ENCODE data around the gene SLC25A48.

SLC25A48 gene, protein sequence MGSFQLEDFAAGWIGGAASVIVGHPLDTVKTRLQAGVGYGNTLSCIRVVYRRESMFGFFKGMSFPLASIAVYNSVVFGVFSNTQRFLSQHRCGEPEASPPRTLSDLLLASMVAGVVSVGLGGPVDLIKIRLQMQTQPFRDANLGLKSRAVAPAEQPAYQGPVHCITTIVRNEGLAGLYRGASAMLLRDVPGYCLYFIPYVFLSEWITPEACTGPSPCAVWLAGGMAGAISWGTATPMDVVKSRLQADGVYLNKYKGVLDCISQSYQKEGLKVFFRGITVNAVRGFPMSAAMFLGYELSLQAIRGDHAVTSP

DNA sequence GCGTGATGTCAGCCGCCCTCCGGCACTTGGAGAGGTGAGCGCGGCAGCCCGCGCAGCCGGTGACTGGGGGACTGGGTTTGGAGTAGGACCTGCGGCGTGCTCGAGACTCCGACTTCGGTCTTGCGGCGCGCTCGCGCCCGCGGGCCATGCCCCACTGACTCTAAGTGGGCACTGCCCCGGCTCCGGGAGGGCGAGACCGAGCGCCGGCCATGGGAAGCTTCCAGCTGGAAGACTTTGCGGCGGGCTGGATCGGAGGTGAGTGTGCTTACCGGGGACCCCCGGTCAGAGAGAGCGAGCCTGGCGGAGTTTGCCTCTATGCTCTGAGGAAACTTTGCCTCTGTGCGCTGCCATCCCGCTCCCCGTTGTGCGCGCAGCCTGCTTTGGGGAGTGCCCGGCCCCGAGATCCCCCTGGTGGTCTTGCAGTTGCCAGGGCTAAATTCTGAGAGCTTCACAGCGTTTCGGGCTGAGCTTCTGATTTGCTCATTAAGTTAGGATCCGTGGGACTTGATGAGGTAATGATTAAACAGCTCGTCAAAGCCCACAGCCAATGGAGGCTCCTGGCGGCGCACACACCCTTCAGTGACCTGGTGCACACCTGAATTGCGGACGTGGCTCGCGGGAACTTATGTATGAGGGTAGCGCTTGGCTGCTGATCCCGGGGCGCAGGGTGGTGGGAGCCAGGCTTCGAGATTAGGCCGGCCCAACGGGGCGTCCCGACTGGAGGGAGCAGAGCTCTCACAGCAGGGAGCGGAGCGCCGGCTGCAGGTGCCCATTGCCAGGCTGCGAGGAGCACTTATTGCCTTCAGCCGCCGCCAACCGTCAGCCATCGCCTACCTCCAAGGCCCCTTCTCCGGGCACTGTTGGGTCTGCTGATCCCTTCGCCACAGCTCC is at the start of gene SLC25A48:
TSS of gene SLC25A48 (plus strand) at position 25 of the 891 bp plus-strand sequence. CDS start at position 210, 185 bp downstream.
- peak; percentile 88 for DNase-seq (ENCODE audit: low spot score)

DNA sequence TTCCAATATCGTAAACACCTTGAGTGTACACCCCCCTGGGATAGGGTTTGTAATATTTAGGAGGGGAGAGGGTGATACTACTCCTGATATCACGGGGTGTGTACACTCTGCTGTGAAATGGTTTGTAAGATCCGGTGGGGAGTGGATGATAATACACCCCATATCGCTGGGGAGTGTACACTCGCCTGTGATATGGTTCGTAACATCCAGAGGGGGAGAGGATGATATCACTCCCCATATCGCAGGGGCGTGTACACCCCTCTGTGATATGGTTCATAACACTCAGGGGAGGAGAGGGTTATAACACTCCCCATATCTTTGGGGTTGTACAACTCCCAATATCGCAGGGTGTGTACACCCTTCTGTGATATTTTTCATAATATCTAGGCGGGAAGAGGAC is 33.8 kb upstream of the SLC25A48 start:
- no peak for DNase-seq (ENCODE audit: low spot score)

DNA sequence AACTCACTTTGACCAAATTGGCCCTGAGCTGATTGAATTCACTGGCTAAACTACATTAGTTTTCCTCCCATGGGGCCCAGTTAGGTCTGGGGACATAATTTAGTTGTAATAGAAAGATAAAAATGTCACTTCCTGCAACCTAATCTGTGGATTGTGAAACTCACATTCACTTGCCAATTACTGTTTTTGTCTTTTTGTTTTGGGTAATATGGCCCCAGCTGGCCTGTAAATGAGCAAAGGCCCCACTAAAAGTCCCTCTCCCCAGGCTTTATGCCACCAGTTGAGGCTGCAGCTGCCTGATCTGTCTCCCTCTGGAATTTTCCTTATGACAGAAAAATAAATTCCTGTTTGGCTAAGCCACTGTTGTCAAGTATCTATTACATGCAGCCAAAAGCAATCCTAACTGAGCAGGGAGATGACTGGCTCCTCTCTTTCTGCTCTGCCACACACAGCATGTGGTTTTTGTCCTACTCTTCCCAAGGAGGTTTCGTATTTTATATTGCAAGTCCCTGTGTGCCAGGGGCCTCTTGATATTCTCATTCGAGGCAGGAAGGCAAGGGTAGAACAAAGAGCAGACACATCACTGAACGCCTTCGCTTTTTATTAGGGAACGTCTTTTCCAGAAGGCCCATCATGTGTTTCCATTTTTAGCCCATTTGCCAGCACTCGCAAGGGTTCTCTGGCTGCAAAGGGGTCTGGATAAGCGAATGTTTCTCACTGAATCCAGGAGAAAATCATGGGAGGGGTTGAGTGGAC is 24.1 kb upstream of the SLC25A48 start:
- DNase-seq (ENCODE audit: low spot score): no peak

DNA sequence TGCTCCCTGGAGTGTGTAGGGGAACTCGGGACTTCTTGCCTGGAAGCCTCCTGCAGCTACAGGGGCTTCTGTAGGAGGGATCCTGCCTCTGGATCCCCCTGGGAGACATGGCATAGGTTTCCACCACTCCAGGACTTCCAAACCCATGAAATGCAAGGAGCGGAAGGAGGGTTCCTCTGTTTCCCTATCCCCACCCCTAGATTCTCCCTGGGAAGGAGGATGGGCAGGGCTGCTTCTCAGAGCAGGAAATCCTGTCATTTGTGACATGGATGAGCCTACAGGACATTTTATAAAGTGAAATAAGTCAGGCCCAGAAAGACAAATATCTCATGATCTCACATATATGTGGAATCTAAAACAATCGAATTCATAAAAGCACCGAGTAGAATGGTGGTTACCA is 23.5 kb upstream of the SLC25A48 start:
- DNase-seq (ENCODE audit: low spot score): no peak

DNA sequence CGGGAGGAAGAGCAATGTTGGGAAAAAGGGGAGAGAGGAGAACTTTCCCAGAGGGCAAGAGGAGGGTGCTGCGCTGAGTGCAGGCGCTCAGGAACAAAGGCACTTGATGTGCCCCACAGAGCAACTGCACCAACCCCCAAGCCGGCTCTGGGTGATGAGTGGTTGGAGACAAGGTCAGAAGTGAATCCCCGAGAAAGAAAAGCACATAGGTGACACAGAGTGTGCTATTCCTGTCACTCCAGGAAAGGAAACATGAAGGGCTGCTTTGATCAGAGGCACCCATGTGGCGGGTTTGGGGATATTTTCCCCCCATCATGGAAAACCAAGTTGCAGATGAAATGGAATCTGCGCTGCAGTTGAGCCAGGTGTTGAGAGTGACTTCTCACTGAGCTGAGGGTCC is 20.7 kb upstream of the SLC25A48 start:
- DNase-seq (ENCODE audit: low spot score): no peak

DNA sequence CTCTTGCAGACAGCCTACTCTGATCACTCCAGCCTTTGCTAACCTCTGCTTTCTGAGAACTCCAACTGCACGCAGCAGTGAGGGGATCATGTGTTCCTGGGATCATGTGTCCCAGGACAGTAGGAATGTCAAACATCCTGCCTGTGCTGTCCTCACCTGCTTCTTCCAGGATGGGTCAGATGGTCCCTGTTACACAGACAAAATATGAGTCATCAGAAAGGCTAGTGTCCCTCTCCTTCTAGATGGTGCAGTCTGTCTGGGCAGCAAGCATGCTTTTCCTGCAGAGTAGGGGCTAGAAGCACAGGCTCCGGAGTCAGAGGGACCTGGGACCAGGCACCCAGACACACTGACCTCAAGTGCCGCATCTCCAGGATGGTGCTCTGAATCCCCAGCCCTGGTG is 20.1 kb upstream of the SLC25A48 start:
- no peak for DNase-seq (ENCODE audit: low spot score)

DNA sequence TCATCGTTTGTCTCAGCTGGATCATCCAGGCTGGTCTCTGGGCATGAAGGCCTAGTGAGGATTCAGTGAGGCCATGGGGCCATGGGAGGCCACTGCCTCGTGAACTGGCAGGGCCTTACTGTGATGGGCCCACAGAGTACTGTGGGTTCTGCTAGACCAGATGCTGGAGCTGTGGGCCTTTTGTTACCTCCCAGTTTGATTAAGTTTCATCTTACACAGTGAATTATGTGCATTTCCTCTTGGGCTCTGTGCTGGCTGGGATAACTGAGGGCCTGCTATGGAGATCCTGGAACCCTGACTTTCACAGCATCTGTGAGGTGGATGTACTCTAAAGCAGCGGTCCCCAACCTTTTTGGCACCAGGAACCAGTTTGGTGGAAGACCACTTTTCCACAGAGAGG is 19.7 kb upstream of the SLC25A48 start:
- no peak for DNase-seq (ENCODE audit: low spot score)

DNA sequence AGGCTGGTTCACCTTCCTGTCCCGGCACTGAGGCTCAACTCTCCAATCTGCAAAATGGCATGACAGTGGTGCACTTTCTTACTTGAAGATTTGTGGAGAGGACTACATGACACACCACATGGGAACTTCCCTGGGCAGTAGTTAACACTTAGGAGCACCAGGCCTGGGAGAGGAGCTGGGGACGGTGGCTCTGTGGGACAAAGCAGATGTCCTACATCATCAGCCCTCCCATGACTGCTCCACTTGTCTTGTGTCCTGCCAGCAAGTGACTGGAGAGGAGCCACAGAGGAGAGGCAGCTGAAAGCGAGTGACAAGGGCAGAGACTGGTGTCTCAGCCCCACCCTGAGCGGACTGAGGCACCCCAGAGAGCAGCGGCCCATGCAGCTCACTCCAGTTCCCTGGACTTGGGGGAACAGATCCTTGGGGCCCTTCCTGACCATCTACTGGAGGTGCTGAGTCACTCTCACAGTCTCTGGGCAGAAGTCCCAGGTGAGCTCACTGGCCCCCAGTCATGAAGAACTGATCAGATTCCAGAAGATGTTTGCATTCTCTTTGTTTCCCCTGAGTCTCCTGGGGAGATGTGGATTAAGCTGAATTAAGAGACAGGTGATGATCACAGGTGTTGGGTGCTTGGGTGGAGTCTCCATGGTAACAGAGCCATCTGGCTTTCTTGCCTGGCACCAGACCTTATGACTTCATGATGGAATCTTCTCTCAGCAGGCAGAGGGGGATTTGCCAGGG is 13.2 kb upstream of the SLC25A48 start:
- DNase-seq (ENCODE audit: low spot score): no peak

DNA sequence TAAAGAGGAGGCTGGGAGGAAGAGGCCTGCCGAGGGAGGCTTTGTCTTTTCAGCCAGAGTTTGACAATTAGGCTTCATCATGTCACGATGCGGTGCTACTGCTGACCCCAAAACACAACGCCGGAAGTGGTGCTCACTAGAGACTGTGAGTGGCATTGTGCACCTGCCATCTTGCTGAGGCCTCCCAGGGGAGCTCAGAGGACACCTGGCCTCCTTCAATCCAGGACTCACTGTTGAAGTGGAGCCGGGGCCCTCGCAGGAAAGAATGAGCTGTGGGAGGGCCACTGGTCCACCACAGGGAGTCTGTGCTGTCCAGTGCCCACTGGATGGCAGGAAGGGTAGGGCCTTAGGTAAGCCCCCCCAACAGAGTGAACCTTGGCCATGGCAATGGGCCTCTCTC is 12.7 kb upstream of the SLC25A48 start:
- no peak for DNase-seq (ENCODE audit: low spot score)

DNA sequence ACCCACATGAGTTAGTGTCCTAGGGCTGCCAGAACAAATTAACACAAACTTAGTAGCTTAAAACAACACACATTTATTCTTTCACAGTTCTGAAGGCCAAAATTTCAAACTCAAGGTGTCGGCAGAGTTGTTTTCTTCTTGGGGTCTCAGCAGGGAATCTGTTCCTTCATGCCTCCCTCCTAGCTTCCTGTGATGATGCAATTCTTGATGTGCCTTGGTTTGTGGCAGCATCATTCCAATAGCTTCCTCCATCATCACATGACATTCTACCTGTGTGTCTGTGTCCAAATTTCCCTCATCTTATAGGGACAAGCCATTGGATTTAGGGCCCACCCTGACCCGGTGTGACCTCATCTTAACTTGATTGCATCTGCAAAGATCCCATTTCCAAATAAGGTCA is 12.2 kb upstream of the SLC25A48 start:
- DNase-seq (ENCODE audit: low spot score): no peak

DNA sequence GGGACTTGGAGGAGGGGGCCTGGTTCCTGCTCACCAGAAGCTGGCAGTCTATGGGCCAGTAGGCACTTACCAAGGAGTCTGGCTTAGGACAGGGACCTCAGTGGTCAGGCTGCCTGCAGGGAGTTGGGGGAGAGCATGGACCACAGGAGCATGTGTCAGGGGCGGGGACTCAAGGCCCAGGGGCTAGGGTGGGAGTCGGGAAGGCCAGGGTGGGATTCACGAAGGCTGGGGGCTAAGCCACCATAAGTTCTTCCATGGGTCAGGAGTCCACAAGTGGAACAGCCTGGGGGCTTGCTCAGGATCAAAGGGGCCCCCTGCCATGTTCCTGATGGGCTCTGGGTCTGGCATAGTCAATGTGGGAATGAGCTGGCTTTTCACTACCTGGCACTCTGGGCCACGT is 11.5 kb upstream of the SLC25A48 start:
- no peak for DNase-seq (ENCODE audit: low spot score)

DNA sequence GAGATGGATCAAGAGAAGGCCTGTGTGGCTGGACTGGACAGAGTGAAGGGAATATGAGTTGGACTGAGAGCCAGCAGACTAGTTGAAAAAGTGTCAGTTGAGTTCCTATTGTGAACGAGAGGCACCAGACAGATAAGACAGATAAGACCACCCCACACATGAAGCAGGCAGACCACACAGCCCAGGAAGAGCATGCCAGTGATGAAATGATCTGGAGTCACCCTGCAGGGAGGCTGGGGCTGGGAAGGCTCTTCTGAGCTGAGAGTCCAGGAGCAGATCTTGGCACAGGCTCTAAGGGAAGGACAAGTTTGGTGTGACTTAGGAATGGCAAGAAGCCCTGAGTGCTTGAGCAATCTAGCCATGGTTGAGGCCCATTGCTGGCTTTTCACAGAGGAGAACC is 10.6 kb upstream of the SLC25A48 start:
- DNase-seq (ENCODE audit: low spot score): no peak

DNA sequence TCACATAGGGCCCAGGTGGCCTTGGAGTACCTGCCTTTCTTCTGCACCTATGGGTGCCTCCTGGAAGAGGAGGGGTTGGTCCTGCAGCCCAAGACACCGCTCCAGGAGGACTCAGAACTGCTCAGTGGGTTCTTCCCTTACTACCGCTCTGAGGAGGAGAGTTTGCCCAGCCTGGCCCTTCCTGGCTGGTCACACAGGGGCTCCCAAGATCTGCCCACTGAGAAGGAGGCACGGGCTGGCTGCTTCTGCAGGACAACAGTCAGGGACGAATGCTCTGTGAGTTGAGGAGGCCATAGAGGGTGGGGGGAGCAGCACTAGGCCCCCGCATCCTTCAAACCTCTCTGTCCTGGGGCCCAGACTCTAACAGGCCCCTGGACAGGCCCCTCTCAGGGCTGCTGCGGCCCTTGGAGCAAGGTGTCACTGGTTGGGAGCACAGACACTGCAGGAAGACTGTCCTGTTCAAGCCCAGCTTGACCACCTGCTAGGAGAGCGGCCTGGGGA is 9.9 kb upstream of the SLC25A48 start:
- DNase-seq (ENCODE audit: low spot score): no peak

DNA sequence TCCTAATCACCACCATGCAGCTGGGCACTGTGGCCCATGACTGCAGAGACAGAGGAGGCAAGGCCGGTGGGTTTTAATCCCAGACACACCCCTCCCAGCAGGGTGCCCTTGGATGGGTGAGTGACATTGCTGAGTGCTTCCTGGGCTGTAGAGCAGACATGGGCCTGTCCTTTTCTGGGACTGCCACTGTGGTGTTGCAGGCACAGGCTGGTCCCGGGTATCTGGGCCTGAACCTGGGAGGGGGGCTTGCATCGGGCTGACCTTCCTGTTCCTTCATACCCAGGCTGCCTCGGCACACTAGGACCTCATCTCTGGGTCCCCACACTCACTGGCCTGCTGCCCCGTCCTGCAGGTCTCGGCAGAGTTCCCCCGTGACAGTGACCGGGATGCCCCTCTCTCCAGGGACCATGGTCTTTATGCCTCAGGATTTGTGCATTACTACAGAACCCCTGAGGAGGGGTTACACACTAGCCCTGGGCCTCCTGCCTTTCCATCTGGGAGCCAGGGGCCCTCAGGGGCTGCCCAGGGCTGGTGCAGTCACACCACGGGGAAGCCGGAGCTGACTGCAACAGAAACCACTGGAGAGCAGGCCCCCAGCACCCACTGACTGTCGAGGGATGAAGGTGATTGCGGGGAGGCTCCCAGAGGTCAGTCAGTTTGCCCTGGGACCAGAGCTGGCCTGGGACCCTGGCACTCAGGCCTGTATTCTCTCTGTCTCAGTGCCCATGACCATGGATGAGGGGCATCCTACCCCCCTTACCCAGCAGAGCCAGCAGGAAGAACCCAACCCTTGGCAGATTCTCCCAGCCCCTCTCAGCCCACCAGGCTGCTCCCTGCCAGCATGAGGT is 8.9 kb upstream of the SLC25A48 start:
- no peak for DNase-seq (ENCODE audit: low spot score)

DNA sequence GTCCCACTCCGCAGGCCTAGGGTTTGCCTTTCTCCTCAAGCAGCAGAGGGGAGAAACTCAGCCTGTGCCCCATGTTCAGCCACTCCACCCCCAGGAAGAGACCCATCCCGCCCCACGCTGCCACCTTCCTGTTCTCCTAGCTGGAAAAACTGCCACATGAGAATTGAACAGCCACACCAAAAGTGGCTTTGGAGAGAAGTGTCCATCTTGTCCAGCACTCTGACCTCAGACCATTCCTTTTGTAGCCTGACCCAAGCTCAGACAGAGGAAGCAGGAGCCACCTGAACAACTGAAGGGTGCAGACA is 8.3 kb upstream of the SLC25A48 start:
- DNase-seq (ENCODE audit: low spot score): no peak

DNA sequence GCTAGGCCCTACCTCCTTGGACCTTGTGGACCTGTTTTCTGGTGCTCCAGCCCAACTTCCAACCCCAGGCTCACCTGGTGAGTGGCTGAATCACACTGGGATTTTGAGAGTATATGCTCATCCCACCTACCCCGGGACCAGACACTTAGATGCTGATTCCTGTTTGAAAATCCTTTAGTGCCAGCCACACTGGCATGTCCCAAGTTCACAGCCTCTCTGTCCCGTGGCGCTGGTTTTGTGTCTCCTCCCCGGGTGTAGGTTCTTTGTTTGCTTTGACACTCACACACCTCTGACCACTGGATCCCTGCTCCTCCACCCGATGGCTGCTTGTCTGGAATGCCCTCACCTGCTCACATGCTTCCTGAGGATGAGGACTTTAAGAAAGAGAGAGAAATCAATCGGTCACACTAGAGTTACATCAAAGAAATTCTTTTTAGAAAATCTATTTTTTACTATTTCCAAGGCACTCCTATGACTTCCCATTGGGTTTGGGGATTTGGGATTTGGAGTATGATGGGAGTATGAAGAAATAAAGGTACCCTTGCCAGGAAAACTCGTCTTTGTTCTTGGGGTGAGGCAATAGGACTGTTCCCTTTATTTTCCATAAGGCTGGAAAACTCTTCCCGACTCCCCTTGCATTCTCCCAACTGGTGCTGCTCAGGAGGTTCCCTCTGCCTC is 7.3 kb upstream of the SLC25A48 start:
- no peak for DNase-seq (ENCODE audit: low spot score)

DNA sequence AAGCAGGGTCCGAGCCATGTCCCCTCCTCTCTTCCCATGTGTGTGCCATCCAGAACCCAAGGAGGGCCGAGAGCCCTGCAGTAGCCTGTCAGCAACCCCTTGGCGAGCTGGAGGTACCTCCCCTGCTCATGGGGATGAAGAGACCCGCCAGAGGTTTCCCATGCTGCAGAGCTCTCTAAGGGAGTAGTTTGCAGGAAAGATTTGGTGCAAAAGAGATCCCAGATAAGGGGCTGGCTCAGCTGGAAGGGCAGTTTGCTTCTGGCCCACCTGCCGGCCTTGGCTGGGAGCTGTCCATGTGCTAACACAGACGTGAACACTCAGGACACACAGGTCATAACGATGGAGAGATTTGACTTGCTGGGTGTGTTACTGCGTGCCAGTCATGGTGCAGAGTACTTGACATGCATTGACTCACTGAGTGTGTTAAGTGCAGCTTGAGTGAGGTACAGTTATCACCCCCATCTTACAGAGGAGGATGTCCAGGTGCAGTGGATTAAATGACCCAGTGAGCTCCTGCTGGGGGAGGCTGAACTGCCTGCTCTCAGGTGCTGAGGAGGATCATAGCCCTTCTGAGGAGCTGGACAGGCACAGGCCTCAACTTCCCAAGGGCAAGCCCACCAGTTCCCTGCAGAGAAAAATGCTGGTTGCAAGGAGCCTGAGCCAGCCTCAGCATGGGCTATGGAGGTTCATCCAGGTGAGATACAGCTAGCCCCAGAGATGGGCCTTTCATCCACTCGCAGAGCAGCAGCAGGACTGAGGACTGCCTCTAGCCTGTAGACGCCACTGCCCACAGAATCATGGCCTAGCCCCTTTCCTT is 6.3 kb upstream of the SLC25A48 start:
- no peak for DNase-seq (ENCODE audit: low spot score)

DNA sequence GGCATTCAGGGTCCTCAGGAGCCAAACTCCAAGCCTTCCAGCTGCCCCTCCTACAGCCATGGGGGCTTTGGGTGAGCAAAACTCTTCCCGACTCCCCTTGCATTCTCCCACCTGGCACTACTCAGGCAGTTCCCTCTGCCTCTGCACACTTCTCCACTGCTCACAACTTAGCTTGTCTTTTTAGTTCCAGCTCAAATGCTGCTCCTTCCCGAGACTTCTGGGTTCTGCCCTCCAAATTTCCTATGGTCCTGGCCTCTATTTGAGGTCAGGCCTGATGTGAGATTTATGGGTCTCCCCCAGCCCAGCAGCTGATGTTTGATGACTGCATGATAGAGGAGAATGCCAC is 5.7 kb upstream of the SLC25A48 start:
- no peak for DNase-seq (ENCODE audit: low spot score)

DNA sequence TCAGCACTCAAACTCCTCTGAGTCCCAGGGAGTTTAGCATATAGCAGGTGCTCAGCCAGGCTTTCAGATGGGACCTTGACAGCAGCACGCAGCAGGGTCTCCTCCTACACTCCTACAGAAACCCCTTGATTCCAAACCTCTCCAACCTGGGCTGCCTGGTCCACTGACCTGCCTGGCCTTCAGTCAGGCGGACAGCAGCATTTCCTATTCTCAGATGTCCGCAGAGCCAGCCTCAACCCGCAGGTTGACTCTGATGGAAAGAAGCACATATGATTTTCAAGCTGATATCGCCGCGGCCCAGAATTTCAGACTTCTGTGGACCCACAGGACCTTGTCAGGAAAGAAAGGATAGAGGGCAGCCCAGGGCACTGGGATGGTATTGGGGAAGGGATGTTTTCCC is 5.3 kb upstream of the SLC25A48 start:
- no peak for DNase-seq (ENCODE audit: low spot score)

Measured in HuH-7 (cell line).